Uterus (tissue), 4 donors: Measurements from ENCODE around the gene PCP4. TPM values are rescaled to one million over a fixed set of nuclear protein-coding genes. Genes with fewer than 3 reads are reported as not detected.
A peak's percentile ranks its signal among the peaks of the same experiment; 100 is the strongest.

Experiments
- DNase-seq, 2 donors: peaks; one replicate each; pipeline ENCODE4 v3.0.0-alpha.2; 2019 to 2020
- H3K27ac ChIP-seq, 2 donors: fragments of 200-600 bp; sonication (generic); 1 replicate in 1 of 2; 2 replicates in 1 of 2; pipeline ENCODE4 v1.5.1; 2016 to 2018
- H3K27me3 ChIP-seq, 2 donors: fragments of 200-600 bp; sonication (generic); one replicate each; pipeline ENCODE4 v1.5.1; 2018 to 2019; ENCODE audit warnings: control low read depth in 1 of 2
- H3K36me3 ChIP-seq, 2 donors: fragments of 200-600 bp; sonication (generic); one replicate each; pipeline ENCODE4 v1.5.1; 2019; ENCODE audit warnings: control low read depth in 1 of 2
- H3K4me1 ChIP-seq, 2 donors: fragments of 200-600 bp; sonication (generic); one replicate each; pipeline ENCODE4 v1.5.1; 2018 to 2019; ENCODE audit warnings: control low read depth in 1 of 2
- H3K4me3 ChIP-seq, 2 donors: fragments of 200-600 bp; sonication (generic); 1 replicate in 1 of 2; 2 replicates in 1 of 2; pipeline ENCODE4 v1.5.1; 2018 to 2019; ENCODE audit warnings: mild to moderate bottlenecking in 1 of 2
- H3K9me3 ChIP-seq, 2 donors: fragments of 200-600 bp; sonication (generic); one replicate each; pipeline ENCODE4 v1.5.1; 2019; ENCODE audit warnings: control low read depth in 1 of 2
- CTCF ChIP-seq, 4 experiments: fragments of 200-600 bp in 2 of 4; fragments of 450-650 bp in 2 of 4; sonication (generic) in 2 of 4; IDR thresholded peaks; one replicate each; pipeline ENCODE4 v1.5.1; 2016 to 2019; ENCODE audit warnings: antibody characterized with exemption in 4 of 4, mild to moderate bottlenecking in 2 of 4, moderate library complexity in 1 of 4
- POLR2A ChIP-seq, 2 donors: fragments of 450-650 bp; IDR thresholded peaks; one replicate each; pipeline ENCODE4 v1.6.1; 2016; ENCODE audit warnings: antibody characterized with exemption in 2 of 2, mild to moderate bottlenecking in 1 of 2, moderate library complexity in 1 of 2
- intact Hi-C: fragments of 100-400 bp; cut with DNase I; formaldehyde crosslinking; loops from one replicate; pipeline ENCODE4 v1.15.1; 2023; ENCODE audit warnings: low total_unique reads
- total RNA-seq, 4 donors: library from RNA; depleted of rRNA in 3 of 4; stranded (reverse); fragments of >200 nt in 3 of 4; gene quantifications; one replicate each; pipeline versions ENCODE4 v1.1.0 to v1.2.4, GENCODE V29; 2014 to 2023
- donor health status: DM: yes; HTN: yes; CAD: no.

Gene PCP4
- total RNA-seq: 10 to 100 TPM in 2 of 4 donors, 1 to 10 TPM in 2; 5.3 to 35.9 (median 20.3) TPM

DNA sequence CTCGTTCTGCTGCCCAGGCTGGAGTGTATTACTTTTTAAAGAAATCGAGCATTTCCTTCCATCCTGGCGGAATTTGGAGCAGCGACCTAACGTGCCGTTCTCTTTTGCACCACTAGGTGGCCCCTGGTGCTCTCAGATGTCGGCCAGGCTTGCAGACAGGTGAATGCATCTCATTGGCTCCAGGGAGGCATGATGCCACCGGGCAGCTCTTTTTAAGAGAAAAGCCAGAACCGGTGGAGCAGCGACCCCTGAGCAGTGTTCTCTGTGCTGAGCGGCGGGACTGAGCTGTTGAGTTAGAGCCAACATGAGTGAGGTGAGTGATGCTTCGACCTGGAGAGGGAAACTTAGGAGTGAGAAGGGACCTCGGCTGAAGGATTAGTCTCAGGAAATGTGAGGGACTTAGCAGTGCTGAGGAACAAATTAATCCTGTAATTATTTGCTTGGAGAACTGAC lies at the start of gene PCP4:
Gene PCP4, plus strand, starts transcription at position 241 of the 453 bp plus-strand sequence. Its CDS starts 64 bp downstream, at position 305.
- no peaks in the 10 kb centered on the region for H3K27me3 ChIP-seq
- TF ChIP-seq POLR2A (IDR thresholded peaks at IDR 0.05) (no peak), CTCF (IDR thresholded peaks at IDR 0.05) (peak; percentile 67 to 74 (median 72))
- no peaks in the 10 kb centered on the region for H3K9me3 ChIP-seq
- peak within 1 kb of the TSS; percentile 1 to 41 for H3K27ac ChIP-seq
- H3K4me3 ChIP-seq: peak within 1 kb of the TSS in 1 of 2 donors; percentile 6
- DNase-seq: peak; percentile 45 to 69
- H3K4me1 ChIP-seq: no peaks in the 10 kb centered on the region
- intact Hi-C loops: loop anchor here (5.0 kb wide), 1 partner anchor 255 kb away; no protein-coding TSS in a partner anchor
- no peaks in the 10 kb centered on the region for H3K36me3 ChIP-seq

DNA sequence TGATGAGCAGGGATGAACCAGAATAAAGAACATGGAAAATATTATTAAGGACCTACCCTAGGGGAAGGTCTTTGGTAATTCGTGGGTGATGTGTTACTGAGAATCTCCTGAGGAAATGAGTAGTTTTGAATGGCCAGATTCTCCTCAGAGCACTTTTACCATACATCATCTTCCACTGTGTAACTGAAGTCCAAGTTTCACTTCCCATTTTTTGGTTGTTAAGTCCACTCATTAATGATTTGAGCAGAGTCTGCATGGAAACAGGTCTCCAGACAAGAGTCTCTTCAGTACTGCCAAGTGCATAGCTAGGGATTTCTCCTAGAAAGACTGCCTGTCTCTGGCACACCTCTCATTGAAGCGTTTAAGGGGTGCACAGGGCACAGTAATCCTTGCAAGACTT lies 48.7 kb upstream of the PCP4 start:
- Histone ChIP-seq H3K4me3 (no peak overlapping the region), H3K27me3 (no peaks in the 10 kb centered on the region), H3K27ac (no peak overlapping the region), H3K9me3 (no peaks in the 10 kb centered on the region), H3K36me3 (no peaks in the 10 kb centered on the region), H3K4me1 (no peaks in the 10 kb centered on the region)
- DNase-seq: no peak
- TF ChIP-seq POLR2A (IDR thresholded peaks at IDR 0.05): no peak
- no peak for TF ChIP-seq CTCF (IDR thresholded peaks at IDR 0.05)
- intact Hi-C loops: no loop called here

GRCh38 chr21:39822042-39822441 lies 45.2 kb upstream of the PCP4 start:
- H3K27ac ChIP-seq: no peak overlapping the region
- no peaks in the 10 kb centered on the region for H3K4me1 ChIP-seq
- H3K27me3 ChIP-seq: no peaks in the 10 kb centered on the region
- no peak for DNase-seq
- TF ChIP-seq POLR2A (IDR thresholded peaks at IDR 0.05) (no peak), CTCF (IDR thresholded peaks at IDR 0.05) (no peak)
- intact Hi-C loops: no loop called here
- H3K9me3 ChIP-seq: no peaks in the 10 kb centered on the region
- H3K4me3 ChIP-seq: no peak overlapping the region
- no peaks in the 10 kb centered on the region for H3K36me3 ChIP-seq

- no peak for DNase-seq
- no peak overlapping the region for H3K27ac ChIP-seq
- H3K36me3 ChIP-seq: no peaks in the 10 kb centered on the region
- H3K4me3 ChIP-seq: no peak overlapping the region
- no peaks in the 10 kb centered on the region for H3K4me1 ChIP-seq
- intact Hi-C loops: no loop called here
- H3K9me3 ChIP-seq: no peaks in the 10 kb centered on the region
- no peak for TF ChIP-seq POLR2A (IDR thresholded peaks at IDR 0.05)
- TF ChIP-seq CTCF (IDR thresholded peaks at IDR 0.05): no peak
- H3K27me3 ChIP-seq: no peaks in the 10 kb centered on the region
Observed at GRCh38 chr21:39825250-39825649, 42.0 kb upstream of the PCP4 start.

GRCh38 chr21:39834543-39834942 lies 32.7 kb upstream of the PCP4 start:
- Histone ChIP-seq H3K9me3 (no peaks in the 10 kb centered on the region), H3K36me3 (no peaks in the 10 kb centered on the region), H3K4me3 (no peak overlapping the region), H3K27ac (no peak overlapping the region), H3K27me3 (no peaks in the 10 kb centered on the region), H3K4me1 (no peaks in the 10 kb centered on the region)
- intact Hi-C loops: no loop called here
- no peak for DNase-seq
- TF ChIP-seq CTCF (IDR thresholded peaks at IDR 0.05) (no peak), POLR2A (IDR thresholded peaks at IDR 0.05) (no peak)
